CD4-positive, alpha-beta T cell treated with Interleukin-15 for 1 hour (primary cell): Measurements from ENCODE around the gene PLCXD1.
"Not testable (repeated sequence)": the region's sequence is repeated elsewhere in the genome, so short reads cannot be mapped to it uniquely, and the experiment has no call there.

Source experiments
- DNase-seq: peaks from one replicate; pipeline ENCODE4 v3.0.0-alpha.2; 2020

Gene PLCXD1

GRCh38 chrX:318068-318738 is 37.0 kb downstream of the PLCXD1 start:
- DNase-seq = peak; percentile 99

- peak; percentile 100 for DNase-seq
Observed at GRCh38 chrX:318739-319578, 37.8 kb downstream of the PLCXD1 start, which contains the start of gene GTPBP6. Gene GTPBP6, minus strand, starts transcription at chrX:318796. Its CDS starts 9 bp downstream, at chrX:318787.

GRCh38 chrX:319579-320125 is 38.5 kb downstream of the PLCXD1 start:
- peak; percentile 14 for DNase-seq

GRCh38 chrX:320126-320783 is 39.1 kb downstream of the PLCXD1 start:
- DNase-seq = peak; percentile 13

- DNase-seq = no peak
Observed at GRCh38 chrX:323721-324628, 42.8 kb downstream of the PLCXD1 start.

- DNase-seq = not testable (repeated sequence)
Observed at GRCh38 chrX:324664-325063, 43.5 kb downstream of the PLCXD1 start.

GRCh38 chrX:327660-328126 is 46.5 kb downstream of the PLCXD1 start:
- DNase-seq = no peak

- DNase-seq = no peak
Observed at GRCh38 chrX:329291-329910, 48.2 kb downstream of the PLCXD1 start.

- not testable (repeated sequence) for DNase-seq
Observed at GRCh38 chrX:330141-330725, 49.1 kb downstream of the PLCXD1 start.

- DNase-seq = no peak
Observed at GRCh38 chrX:330726-331150, 49.6 kb downstream of the PLCXD1 start.

GRCh38 chrX:331151-331824 is 50.1 kb downstream of the PLCXD1 start:
- DNase-seq = no peak

GRCh38 chrX:331825-332495 is 50.8 kb downstream of the PLCXD1 start:
- no peak for DNase-seq

- DNase-seq = no peak
Observed at GRCh38 chrX:332496-332860, 51.3 kb downstream of the PLCXD1 start.

- DNase-seq = no peak
Observed at GRCh38 chrX:332916-333610, 51.9 kb downstream of the PLCXD1 start.

- no peak for DNase-seq
Observed at GRCh38 chrX:333611-334311, 52.6 kb downstream of the PLCXD1 start.

GRCh38 chrX:334331-334891 is 53.2 kb downstream of the PLCXD1 start:
- no peak for DNase-seq

- no peak for DNase-seq
Observed at GRCh38 chrX:334971-335757, 54.0 kb downstream of the PLCXD1 start.

GRCh38 chrX:335758-336155 is 54.6 kb downstream of the PLCXD1 start:
- no peak for DNase-seq
